Activated CD8-positive, alpha-beta memory T cell treated with anti-CD3 and anti-CD28 coated beads for 4 hours (primary cell): ENCODE data around the gene SORL1.

ENCODE experiments used
- DNase-seq, 2 donors: peaks; one replicate each; pipeline ENCODE4 v3.0.0-alpha.2; 2020; ENCODE audit warnings: low read depth in 2 of 2

Gene SORL1

DNA sequence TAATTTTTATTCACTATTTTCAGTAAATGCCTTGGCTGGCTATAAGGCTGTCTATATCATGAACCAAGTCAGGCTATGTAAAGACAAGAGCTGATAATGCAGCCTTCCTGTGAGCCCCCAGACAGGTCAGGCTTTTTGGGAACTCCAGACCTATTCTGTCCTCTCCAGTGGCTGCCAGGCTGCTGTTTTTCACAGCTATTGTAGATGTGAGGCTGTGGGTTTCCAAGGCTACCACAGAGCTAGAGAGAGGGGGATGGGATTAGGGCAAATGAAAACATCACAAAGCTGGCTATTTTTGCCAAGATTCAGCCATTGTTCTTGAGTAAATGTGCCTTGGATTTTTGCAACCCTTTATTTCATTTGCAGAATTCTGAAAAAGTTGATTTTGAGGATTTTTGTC lies 56.3 kb downstream of the SORL1 start:
- DNase-seq: no peak

DNA sequence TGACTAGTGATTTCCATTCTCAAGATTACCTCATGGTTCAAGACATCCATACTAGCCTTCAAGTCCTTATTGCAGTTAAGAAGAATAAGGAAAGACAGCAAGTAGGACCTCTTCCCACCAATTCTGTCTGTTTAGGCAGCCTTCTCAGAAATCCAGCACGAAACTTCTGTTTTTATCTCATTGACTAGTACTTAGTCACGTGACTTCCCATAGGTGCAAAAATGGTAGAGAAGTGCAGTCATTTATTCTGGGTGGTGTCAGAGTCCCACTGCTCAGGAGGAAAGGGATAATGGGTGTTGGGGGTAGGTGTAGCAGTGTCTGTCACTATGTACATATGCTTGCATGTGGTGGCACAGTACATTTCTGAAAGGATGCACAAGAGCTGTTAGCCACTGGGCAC lies 58.3 kb downstream of the SORL1 start:
- no peak for DNase-seq

GRCh38 chr11:121512468-121513465 lies 60.7 kb downstream of the SORL1 start:
- no peak for DNase-seq

- DNase-seq: no peak
These were observed 61.7 kb downstream of the SORL1 start for GRCh38 chr11:121513807-121514206.

DNA sequence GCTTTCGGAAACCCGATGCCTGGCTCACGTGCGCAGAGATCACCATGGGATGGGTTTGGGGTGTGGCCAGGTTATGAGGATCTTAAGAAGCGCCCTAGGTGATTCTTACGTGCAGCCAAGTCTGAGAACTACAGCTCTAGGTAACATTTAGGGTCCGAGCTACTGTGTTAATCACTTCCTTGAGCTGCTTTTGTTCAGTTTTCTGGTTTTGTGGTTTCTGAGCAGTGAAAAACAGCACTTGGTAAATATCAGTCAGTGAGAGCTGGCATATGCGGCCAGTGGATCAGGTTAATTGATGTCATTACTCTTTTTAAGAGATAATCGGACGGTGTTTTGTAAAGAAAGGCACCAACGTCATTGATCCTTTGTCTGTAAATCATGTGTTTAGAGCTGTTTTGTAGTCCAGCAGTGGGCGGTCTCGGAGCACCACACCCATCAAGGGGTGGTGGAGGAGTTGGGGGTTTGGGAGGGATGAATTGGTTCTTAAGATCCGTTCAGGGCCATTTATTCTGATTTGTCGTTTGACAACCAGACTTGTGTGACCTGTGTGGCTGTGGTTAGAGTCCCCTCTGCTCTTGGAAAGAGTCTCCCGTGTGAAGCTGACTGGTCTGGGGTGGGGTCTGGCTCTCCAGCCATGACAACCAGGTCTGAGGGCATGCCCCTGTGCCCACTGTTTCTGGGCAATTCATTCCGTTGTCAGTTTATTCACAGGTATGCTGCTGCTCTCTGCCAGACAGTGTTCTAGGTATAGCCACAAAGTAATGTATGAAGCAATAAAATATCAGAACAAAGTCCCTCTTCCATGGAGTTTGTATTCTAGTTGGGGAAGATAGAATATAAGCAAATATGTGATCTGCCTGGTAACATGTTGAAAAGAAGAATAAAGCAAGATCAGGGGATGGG lies 62.6 kb downstream of the SORL1 start:
- DNase-seq: no peak

DNA sequence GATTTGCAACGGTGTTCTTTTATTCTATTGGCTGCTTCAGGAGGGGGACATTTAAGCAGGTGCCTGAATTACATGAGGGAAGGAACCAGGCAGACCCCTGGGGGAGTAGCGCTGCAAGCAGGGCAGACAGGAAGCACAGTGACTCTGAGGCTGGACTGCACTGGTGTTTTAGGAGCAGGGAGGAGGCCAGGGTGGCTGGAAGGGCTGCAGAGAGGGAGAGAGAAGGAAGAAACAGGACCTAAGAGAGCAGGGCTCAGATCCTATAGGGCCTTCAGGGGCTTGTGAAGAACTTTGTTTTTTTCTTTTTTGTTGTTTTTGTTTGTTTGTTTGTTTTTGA lies 63.2 kb downstream of the SORL1 start:
- no peak for DNase-seq

DNA sequence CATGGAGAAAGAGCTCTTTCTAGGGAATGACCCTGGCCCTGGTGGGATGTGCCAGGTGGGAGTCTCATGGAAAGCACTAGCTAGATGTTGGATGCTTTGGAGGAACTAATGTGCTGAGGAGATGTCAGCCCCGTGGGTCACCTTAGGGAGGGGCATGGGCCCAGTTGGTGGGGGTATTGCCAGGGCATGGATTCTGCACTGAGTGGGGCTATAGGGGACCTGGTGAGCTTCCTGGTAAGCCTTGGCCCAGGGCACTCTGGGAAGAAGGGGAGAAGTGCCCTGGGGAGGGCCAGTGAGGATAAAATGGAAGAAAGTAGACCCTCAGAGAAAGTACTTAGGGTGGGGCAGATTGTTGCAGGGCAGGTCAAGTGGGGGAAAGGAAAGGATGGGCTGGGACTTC lies 65.9 kb downstream of the SORL1 start:
- DNase-seq: no peak

- DNase-seq: no peak
These were observed 68.4 kb downstream of the SORL1 start for GRCh38 chr11:121520243-121521144.

DNA sequence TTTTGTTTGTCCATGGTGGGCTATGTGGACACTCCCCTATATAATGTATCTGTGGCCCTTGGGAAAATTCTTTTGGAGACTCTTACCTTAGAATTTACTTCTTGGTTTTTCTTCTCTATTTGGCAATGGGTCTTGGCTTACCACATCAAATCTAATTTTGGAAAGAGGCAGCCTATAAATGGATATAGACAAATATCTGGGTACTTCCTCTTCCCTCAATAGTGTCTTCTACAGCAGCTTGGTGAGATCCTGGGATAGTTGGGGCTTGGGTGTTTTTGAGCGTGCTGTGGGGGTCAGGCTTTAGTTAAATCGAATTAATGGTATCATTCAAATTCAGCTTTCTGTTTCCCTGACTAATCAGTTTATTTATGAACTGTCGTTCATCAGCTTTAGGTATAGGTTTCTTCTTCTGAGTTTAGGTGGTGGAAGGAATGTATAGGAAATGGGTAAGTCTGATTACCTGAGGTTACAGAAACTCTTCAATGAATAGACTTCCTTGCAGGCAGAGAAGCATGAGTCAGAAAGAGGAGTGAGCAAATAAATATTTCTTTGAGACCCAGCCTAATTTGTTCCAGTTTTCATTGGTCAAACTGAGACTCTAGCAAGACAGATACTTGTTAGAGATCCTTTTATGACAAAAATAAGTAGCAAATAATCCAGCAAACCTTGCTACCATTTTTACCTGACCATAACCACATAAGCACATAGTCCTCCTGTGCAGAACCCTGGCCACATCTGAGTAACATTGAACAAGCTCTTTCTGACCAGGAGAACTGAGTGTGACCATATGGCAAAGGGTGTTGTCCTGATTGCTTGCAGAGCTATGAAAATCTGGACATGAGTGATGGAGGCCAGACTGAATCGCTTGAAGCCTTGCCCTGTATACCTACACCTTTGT lies 69.3 kb downstream of the SORL1 start:
- no peak for DNase-seq

GRCh38 chr11:121522043-121522941 lies 70.2 kb downstream of the SORL1 start:
- no peak for DNase-seq

DNA sequence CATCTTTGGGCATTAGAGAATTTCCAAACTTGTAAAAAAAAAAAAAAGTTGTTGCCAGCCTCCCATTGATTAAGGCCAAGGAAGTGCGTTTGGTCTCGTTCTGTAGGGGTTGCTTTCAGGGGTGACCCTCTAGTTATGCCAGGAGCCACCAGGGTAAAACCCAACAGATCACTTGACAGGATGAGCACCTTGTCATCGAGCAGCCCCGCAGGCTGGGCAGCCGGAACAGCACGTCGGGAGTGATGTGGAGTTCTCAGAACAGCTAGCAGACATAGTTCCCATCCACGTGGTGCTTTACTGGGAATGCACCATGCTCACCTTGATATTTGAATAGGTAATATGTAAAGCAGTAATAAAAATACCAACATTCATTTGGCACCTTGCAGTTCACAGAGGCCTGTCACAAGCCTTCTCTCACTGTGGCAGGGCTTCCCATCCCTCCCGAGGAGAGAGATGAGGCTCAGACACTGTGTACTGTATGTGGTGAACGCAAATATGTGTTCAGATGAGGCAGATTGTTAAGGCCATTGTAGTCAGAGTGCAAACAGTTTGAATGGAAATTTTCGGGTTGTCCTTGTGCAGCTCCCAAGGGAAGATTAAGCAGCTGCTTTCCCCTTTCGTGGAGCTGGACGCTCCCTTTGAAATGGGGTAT lies 71.6 kb downstream of the SORL1 start:
- DNase-seq: no peak

DNA sequence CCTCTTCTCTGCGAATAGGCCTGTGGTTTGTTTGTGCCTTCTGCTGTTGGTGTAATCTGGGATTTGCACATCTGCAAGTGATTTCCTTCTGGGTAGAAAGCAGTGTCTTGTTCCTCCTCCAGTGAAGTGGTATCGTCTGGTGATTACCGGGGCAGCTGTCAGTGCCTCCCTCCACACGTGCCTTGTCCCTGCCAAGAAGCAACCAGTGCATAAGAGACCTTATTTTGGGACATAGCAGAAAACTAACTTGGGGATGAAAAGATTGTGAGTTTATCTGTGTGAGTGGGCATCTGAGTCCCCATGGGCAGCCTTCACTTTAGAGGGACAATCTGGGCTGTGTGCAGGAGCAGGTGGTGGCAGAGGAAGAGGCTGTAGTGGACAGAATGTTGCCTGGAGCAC lies 72.1 kb downstream of the SORL1 start:
- DNase-seq: no peak

GRCh38 chr11:121525376-121525775 lies 73.3 kb downstream of the SORL1 start:
- DNase-seq: no peak

DNA sequence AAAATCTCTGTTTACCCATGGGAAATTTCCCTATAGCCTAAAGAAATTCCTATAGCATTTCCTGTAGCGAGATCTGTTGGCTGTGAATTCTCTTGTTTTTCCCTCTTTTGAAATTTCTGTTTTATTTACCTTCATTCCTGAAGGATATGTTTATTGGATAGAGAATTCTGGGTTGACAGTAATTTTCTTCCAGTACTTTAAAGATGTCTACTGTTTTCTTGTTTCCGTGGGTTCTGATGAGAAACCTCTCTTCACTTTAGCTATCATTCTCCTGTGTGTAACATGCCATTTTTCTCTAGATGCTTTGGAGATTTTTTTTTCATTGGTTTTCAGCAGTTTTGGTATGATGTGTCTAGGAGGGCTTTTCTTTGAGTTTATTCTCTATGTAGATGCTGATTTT lies 78.1 kb downstream of the SORL1 start:
- no peak for DNase-seq

DNA sequence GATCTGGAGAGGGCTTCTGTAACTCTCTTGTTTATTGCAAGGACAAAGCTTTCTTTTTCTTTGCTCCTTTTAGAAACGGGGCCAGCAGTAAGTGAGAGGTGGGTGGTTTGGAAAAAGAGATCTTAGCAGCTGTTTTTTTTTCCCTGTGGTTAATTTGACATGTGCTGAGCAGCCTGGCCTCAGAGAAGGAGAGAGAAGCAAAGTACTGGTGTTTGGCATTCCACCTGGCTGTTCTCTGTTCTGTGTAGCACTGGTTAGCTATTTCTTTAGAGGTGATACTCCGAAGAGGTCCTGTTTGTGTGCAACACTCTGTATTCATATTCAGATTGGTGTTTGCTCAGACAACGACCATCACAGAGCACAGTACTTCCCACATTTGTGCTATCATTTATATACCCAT lies 81.5 kb downstream of the SORL1 start:
- no peak for DNase-seq

GRCh38 chr11:121534131-121535093 lies 82.3 kb downstream of the SORL1 start:
- no peak for DNase-seq

DNA sequence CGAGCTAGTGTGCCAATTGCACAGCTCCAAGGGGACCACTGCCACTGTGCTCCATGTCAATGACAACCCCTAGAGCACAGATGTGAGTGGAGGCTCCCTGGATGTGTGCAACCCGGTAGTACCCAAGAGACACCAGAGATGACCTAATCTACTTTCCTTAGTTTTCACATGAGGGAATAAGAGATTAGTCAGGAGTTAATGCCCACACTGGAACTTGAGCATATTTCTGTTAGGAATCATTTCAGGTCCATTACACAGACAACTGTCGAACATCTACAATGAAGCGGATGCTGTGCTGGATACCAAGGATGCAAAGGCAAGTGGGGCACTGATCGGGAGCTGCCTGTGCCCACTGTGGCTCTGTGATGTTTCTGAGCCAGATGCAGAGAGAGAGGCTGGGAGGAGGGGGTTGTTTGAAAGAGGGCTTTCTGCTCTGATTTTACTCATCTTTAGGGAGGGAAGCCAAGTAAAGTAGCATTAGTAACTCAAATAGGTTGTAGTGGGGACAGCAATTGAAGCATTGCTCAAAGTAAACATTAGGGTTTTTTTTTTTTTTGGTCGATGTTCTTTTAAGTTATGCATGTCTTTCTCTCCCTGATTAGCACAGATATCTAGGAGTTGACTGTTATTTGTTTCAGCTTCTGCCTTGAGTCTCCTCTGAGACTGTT lies 83.1 kb downstream of the SORL1 start:
- DNase-seq: no peak
